GM12878 (cell line): ENCODE data around the gene VCX2.

Source experiments
- CEBPZ ChIP-seq: fragments of 150-350 bp; IDR thresholded peaks from 2 replicates; pipeline ENCODE4 v1.6.1; 2016; ENCODE audit warnings: low read depth, low read length
- CTCF ChIP-seq, 3 experiments: IDR thresholded peaks in 2 of 3; conservative IDR thresholded peaks in 1 of 3; 2 replicates each; pipeline ENCODE4 v1.5.1; 2011; ENCODE audit warnings: low read depth in 3 of 3, low read length in 3 of 3, mild to moderate bottlenecking in 3 of 3, control low read depth in 2 of 3, moderate library complexity in 2 of 3, inconsistent platforms in 1 of 3, mixed read lengths in 1 of 3; ENCODE audit not compliant: control insufficient read depth in 2 of 3, insufficient read depth in 1 of 3; ENCODE audit errors: extremely low read depth in 1 of 3
- EGR1 ChIP-seq, 2 experiments: IDR thresholded peaks; 1 replicate in 1 of 2; 2 replicates in 1 of 2; pipeline ENCODE4 v1.6.1; 2011 to 2012; ENCODE audit warnings: low read depth in 2 of 2, low read length in 2 of 2, borderline replicate concordance in 1 of 2, mild to moderate bottlenecking in 1 of 2, moderate library complexity in 1 of 2
- HCFC1 ChIP-seq: fragments of 150-350 bp; IDR thresholded peaks from 2 replicates; pipeline ENCODE4 v1.6.1; 2014; ENCODE audit warnings: low read length
- MAX ChIP-seq: IDR thresholded peaks from 2 replicates; pipeline ENCODE4 v1.6.1; 2012; ENCODE audit warnings: low read depth, low read length, improper control_type of control experiment
- MTA2 ChIP-seq: fragments of 450-650 bp; IDR thresholded peaks from 2 replicates; pipeline ENCODE4 v1.6.1; 2016; ENCODE audit warnings: low read depth, mild to moderate bottlenecking, moderate library complexity
- POLR2A ChIP-seq: IDR thresholded peaks from 2 replicates; pipeline ENCODE4 v1.6.1; 2011; ENCODE audit warnings: low read depth, mild to moderate bottlenecking, low read length
- POLR2AphosphoS2 ChIP-seq: IDR thresholded peaks from 2 replicates; pipeline ENCODE4 v1.6.1; 2011; ENCODE audit warnings: low read depth, mild to moderate bottlenecking, low read length, improper control_type of control experiment, moderate library complexity
- RUNX3 ChIP-seq: IDR thresholded peaks from 2 replicates; pipeline ENCODE4 v1.6.1; 2012; ENCODE audit warnings: low read length, inconsistent platforms
- SIN3A ChIP-seq: IDR thresholded peaks from 2 replicates; pipeline ENCODE4 v1.6.1; 2012; ENCODE audit warnings: low read depth, low read length, improper control_type of control experiment
- ZNF207 ChIP-seq: fragments of 450-650 bp; IDR thresholded peaks from 2 replicates; pipeline ENCODE4 v1.6.1; 2014; ENCODE audit warnings: antibody characterized with exemption, mild to moderate bottlenecking, borderline replicate concordance
- ZNF274 ChIP-seq: IDR thresholded peaks from one replicate; pipeline ENCODE4 v1.8.0; 2011; ENCODE audit not compliant: insufficient read length, insufficient read depth

- no peak for TF ChIP-seq ZNF207
- TF ChIP-seq MAX, result no peak
- TF ChIP-seq MTA2, result no peak
- TF ChIP-seq CEBPZ, result no peak
- no peak for TF ChIP-seq POLR2AphosphoS2
- TF ChIP-seq EGR1 (IDR thresholded peaks at IDR 0.05; ENCODE audit: borderline replicate concordance in 1 of 2, low read depth in 2 of 2, low read length in 2 of 2), result no peak
- TF ChIP-seq SIN3A, result no peak
- TF ChIP-seq ZNF274, result no peak
- TF ChIP-seq CTCF (IDR thresholded peaks at IDR 0.05 in 2 of 3, conservative IDR thresholded peaks at IDR 0.05 in 1 of 3; ENCODE audit: control insufficient read depth in 2 of 3, extremely low read depth in 1 of 3, insufficient read depth in 1 of 3, low read depth in 3 of 3, low read length in 3 of 3), result no peak
- TF ChIP-seq POLR2A, result no peak
- TF ChIP-seq HCFC1, result no peak
- TF ChIP-seq RUNX3, result no peak
These were observed 29.9 kb downstream of the VCX2 start for GRCh38 chrX:8140986-8141744.
